RWPE2 (cell line): ENCODE results near the gene FBXL19.

Experiments used
- ATAC-seq: fragments of 200-7000 bp; cut with Tn5 transposase; 3 replicates; pipeline ENCODE4 v1.9.1; 2021; ENCODE audit warnings: low read depth
- DNase-seq: peaks from one replicate; pipeline ENCODE4 v3.0.0-alpha.2; 2020; ENCODE audit warnings: low spot score
- H3K27ac ChIP-seq: fragments of 450-650 bp; 2 replicates; pipeline ENCODE4 v1.5.1; 2017; ENCODE audit warnings: mild to moderate bottlenecking; ENCODE audit not compliant: poor library complexity, severe bottlenecking
- H3K27me3 ChIP-seq: fragments of 250-450 bp; sonication (Bioruptor Pico); 2 replicates; pipeline ENCODE4 v1.5.1; 2021; ENCODE audit warnings: mild to moderate bottlenecking, moderate library complexity; ENCODE audit not compliant: insufficient read depth, poor library complexity, severe bottlenecking
- H3K36me3 ChIP-seq: fragments of 250-450 bp; sonication (Bioruptor Pico); 2 replicates; pipeline ENCODE4 v1.5.1; 2020; ENCODE audit warnings: low read depth, mild to moderate bottlenecking, moderate library complexity
- H3K4me1 ChIP-seq: fragments of 250-450 bp; sonication (Bioruptor Pico); 2 replicates; pipeline ENCODE4 v1.5.1; 2021; ENCODE audit warnings: mild to moderate bottlenecking, moderate library complexity; ENCODE audit not compliant: insufficient read depth, poor library complexity, severe bottlenecking
- H3K4me3 ChIP-seq: fragments of 250-450 bp; sonication (Bioruptor Pico); 2 replicates; pipeline ENCODE4 v1.5.1; 2021; ENCODE audit warnings: mild to moderate bottlenecking, moderate library complexity; ENCODE audit not compliant: severe bottlenecking
- H3K9me3 ChIP-seq: fragments of 250-450 bp; sonication (Bioruptor Pico); 2 replicates; pipeline ENCODE4 v1.5.1; 2021; ENCODE audit warnings: mild to moderate bottlenecking, moderate library complexity; ENCODE audit not compliant: severe bottlenecking
- TF ChIP-seq, protein P1 (sequence below): fragments of 450-650 bp; IDR thresholded peaks from one replicate; pipeline ENCODE4 v1.5.1; 2017; ENCODE audit warnings: mild to moderate bottlenecking, moderate library complexity; ENCODE audit not compliant: poor library complexity, severe bottlenecking

Gene FBXL19

DNA sequence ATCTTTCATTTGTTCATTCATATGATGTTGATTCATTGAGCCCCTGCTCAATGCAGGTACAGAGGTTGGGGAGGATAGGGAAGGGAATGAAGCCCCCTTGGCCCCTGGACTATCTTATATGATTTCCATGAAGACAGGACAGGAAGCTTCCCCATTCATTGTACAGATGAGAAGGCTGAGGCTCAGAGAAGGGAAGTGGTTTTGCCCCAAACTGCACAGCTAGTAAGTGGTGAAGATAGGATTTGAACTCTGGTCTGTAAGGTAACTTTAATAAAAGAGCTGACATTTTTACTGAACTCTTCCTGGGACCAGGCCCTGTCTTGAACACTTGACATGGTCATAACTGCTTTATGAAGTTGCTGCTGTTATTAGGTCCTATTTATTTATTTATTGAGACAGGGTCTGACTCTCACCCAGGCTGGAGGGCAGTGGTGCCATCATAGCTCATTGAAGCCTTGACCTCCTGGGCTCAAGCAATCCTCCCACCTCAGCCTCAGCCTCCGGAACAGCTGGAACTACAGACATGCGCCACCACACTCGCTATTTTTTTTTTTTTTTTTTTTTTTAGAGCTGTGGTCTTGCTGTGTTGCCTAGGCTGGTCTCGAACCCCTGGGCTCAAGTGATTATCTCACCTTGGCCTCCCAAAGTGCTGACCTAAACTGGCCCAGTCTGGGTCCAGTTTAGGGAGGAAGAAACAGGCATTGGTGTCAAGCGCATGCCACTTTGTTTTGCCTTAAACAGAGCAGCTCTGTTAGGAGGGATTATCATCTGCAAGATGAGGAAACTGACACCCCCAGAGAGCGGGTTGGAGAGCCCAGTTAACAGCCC lies 22.0 kb upstream of the FBXL19 start:
- DNase-seq (no peak), ATAC-seq (no peak)
- Histone ChIP-seq H3K4me1 (peaks cover 11% of the 10 kb centered on the region), H3K9me3 (no peaks in the 10 kb centered on the region), H3K4me3 (peak overlapping the region; percentile 40), H3K27me3 (no peaks in the 10 kb centered on the region), H3K27ac (peak overlapping the region; percentile 38), H3K36me3 (no peaks in the 10 kb centered on the region)
- TF ChIP-seq, protein P1, sequence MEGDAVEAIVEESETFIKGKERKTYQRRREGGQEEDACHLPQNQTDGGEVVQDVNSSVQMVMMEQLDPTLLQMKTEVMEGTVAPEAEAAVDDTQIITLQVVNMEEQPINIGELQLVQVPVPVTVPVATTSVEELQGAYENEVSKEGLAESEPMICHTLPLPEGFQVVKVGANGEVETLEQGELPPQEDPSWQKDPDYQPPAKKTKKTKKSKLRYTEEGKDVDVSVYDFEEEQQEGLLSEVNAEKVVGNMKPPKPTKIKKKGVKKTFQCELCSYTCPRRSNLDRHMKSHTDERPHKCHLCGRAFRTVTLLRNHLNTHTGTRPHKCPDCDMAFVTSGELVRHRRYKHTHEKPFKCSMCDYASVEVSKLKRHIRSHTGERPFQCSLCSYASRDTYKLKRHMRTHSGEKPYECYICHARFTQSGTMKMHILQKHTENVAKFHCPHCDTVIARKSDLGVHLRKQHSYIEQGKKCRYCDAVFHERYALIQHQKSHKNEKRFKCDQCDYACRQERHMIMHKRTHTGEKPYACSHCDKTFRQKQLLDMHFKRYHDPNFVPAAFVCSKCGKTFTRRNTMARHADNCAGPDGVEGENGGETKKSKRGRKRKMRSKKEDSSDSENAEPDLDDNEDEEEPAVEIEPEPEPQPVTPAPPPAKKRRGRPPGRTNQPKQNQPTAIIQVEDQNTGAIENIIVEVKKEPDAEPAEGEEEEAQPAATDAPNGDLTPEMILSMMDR = no peak

DNA sequence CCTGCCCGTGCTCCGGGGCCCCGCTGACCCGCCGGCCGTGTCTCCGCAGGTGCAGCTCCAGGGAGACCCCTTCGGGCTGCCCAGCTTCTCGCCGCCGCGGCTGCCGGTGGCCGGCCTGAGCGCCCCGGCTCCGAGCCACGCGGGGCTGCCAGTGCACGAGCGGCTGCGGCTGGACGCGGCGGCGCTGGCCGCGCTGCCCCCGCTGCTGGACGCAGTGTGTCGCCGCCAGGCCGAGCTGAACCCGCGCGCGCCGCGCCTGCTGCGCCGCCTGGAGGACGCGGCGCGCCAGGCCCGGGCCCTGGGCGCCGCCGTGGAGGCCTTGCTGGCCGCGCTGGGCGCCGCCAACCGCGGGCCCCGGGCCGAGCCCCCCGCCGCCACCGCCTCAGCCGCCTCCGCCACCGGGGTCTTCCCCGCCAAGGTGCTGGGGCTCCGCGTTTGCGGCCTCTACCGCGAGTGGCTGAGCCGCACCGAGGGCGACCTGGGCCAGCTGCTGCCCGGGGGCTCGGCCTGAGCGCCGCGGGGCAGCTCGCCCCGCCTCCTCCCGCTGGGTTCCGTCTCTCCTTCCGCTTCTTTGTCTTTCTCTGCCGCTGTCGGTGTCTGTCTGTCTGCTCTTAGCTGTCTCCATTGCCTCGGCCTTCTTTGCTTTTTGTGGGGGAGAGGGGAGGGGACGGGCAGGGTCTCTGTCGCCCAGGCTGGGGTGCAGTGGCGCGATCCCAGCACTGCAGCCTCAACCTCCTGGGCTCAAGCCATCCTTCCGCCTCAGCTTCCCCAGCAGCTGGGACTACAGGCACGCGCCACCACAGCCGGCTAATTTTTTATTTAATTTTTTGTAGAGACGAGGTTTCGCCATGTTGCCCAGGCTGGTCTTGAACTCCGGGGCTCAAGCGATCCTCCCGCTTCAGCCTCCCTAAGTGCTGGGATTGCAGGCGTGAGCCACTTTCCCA lies 21.1 kb upstream of the FBXL19 start:
- DNase-seq = no peak
- Histone ChIP-seq H3K27ac (peak overlapping the region; percentile 38), H3K27me3 (no peaks in the 10 kb centered on the region), H3K9me3 (no peaks in the 10 kb centered on the region), H3K4me3 (peak overlapping the region; percentile 40), H3K36me3 (no peaks in the 10 kb centered on the region), H3K4me1 (peaks cover 9% of the 10 kb centered on the region)
- TF ChIP-seq, protein P1 = peak; percentile 88
- ATAC-seq = peak; percentile 84

DNA sequence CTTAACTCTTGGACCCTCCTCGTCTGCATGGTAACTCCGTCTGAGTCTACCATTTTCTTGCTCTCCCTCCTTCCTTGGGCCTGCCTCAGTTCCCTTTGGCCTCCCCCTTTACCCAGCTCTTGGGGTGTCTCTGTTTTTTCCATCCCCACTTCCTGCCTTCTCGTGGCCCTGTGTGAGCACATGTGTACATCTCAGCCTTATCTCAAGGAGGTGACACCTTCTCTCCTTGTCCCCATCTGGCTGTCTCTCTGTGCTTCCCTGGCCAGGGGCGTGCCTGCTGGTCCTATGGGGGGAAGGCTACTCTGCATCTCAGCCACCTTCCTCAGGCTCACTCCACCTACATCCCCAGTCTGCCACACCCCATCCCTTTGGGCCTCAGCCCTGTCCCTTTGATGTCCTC lies 20.4 kb upstream of the FBXL19 start:
- DNase-seq (no peak), ATAC-seq (no peak)
- H3K4me3 ChIP-seq = no peak overlapping the region
- TF ChIP-seq, protein P1 = no peak
- H3K27ac ChIP-seq = peak overlapping the region; percentile 38
- no peaks in the 10 kb centered on the region for H3K9me3 ChIP-seq
- H3K36me3 ChIP-seq = no peaks in the 10 kb centered on the region
- no peaks in the 10 kb centered on the region for H3K27me3 ChIP-seq
- H3K4me1 ChIP-seq = peaks cover 7% of the 10 kb centered on the region

DNA sequence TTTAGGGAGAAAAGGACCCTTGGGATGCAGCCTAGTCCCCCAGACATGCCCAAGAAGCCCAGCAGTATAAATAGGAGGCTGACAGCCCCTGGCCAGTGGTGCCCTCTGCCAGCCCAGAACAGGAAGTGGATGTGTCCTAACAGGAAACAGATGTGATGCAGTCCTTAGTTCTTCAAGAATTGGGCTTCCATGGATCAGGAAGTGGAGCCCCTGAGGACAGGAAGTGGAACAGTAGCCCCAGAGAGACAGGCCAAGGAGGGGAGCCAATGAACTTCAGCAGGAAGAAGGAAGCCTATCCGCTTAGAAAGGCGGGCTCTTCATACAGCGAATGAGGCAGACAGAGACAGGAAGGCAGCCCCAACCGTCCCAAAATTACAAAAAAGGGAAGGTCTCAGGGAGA lies 19.8 kb upstream of the FBXL19 start:
- TF ChIP-seq, protein P1 = no peak
- ATAC-seq (no peak), DNase-seq (no peak)
- Histone ChIP-seq H3K4me3 (no peak overlapping the region), H3K4me1 (peaks cover 7% of the 10 kb centered on the region), H3K36me3 (no peaks in the 10 kb centered on the region), H3K27me3 (no peaks in the 10 kb centered on the region), H3K27ac (peak overlapping the region; percentile 38), H3K9me3 (no peaks in the 10 kb centered on the region)
